Stomach smooth muscle (tissue), 2 donors: ENCODE measurements around the gene TNF.
A peak's percentile ranks its signal among the peaks of the same experiment; 100 is the strongest.

Experiments used
- H3K27ac ChIP-seq: one replicate; pipeline ENCODE4 v1.7.0; 2013; ENCODE audit warnings: mild to moderate bottlenecking, low read length, inconsistent platforms
- H3K27me3 ChIP-seq, 2 donors: one replicate each; pipeline ENCODE4 v1.7.0; 2013; ENCODE audit warnings: low read length in 2 of 2; ENCODE audit not compliant: insufficient read depth in 2 of 2, control insufficient read depth in 1 of 2
- H3K36me3 ChIP-seq, 2 donors: one replicate each; pipeline ENCODE4 v1.7.0; 2013; ENCODE audit warnings: low read length in 2 of 2; ENCODE audit not compliant: control insufficient read depth in 2 of 2, insufficient read depth in 2 of 2
- H3K4me1 ChIP-seq: one replicate; pipeline ENCODE4 v1.7.0; 2013; ENCODE audit warnings: low read length; ENCODE audit not compliant: control insufficient read depth, insufficient read depth
- H3K4me3 ChIP-seq, 2 donors: one replicate each; pipeline ENCODE4 v1.7.0; 2013; ENCODE audit warnings: low read length in 2 of 2
- H3K9ac ChIP-seq, 2 donors: one replicate each; pipeline ENCODE4 v1.7.0; 2013; ENCODE audit warnings: low read length in 2 of 2, mild to moderate bottlenecking in 1 of 2
- H3K9me3 ChIP-seq, 2 donors: one replicate each; pipeline ENCODE4 v1.7.0; 2013; ENCODE audit warnings: low read length in 2 of 2; ENCODE audit not compliant: control insufficient read depth in 2 of 2
- donor health status: healthy.
- donor health status: Pancreatic carcinoma.

TNF gene

GRCh38 chr6:31620586-31621319, 45.4 kb downstream of the TNF start, which contains the start of gene PRRC2A:
Gene PRRC2A (plus strand): TSS chr6:31620715. CDS start chr6:31622790, 2,075 bp downstream.
- no peaks in the 10 kb centered on the region for H3K9me3 ChIP-seq

GRCh38 chr6:31621320-31621939, 46.1 kb downstream of the TNF start:
- Histone ChIP-seq H3K27me3 (no peaks in the 10 kb centered on the region), H3K4me3 (peak overlapping the region; percentile 89 to 91), H3K36me3 (peaks cover 32 to 36% of the 10 kb centered on the region in 2 donors), H3K9me3 (no peaks in the 10 kb centered on the region), H3K9ac (peak overlapping the region; percentile 96 to 100), H3K27ac (peak overlapping the region; percentile 97), H3K4me1 (peaks cover 15% of the 10 kb centered on the region)

More at GRCh38 chr6:31620586-31621319, 45.4 kb downstream of the TNF start, which contains the start of gene PRRC2A:
- peaks cover 15% of the 10 kb centered on the region for H3K4me1 ChIP-seq
- H3K4me3 ChIP-seq = peak within 1 kb of the TSS; percentile 89 to 91
- peak within 1 kb of the TSS; percentile 96 to 100 for H3K9ac ChIP-seq
- H3K27me3 ChIP-seq = no peaks in the 10 kb centered on the region
- peaks cover 25 to 30% of the 10 kb centered on the region in 2 donors for H3K36me3 ChIP-seq
- H3K27ac ChIP-seq = peak within 1 kb of the TSS; percentile 97

- peaks cover 15% of the 10 kb centered on the region for H3K4me1 ChIP-seq
- H3K36me3 ChIP-seq = peaks cover 37 to 42% of the 10 kb centered on the region in 2 donors
- H3K27me3 ChIP-seq = no peaks in the 10 kb centered on the region
- H3K9me3 ChIP-seq = no peaks in the 10 kb centered on the region
- H3K27ac ChIP-seq = peak overlapping the region; percentile 97
- peak overlapping the region; percentile 89 to 91 for H3K4me3 ChIP-seq
- H3K9ac ChIP-seq = peak overlapping the region; percentile 96 to 100
These were observed 46.6 kb downstream of the TNF start for GRCh38 chr6:31621991-31622390.

- Histone ChIP-seq H3K9me3 (no peaks in the 10 kb centered on the region), H3K27me3 (no peaks in the 10 kb centered on the region), H3K36me3 (peaks cover 42 to 49% of the 10 kb centered on the region in 2 donors), H3K9ac (peak overlapping the region in 1 of 2 donors; percentile 100), H3K4me3 (peak overlapping the region; percentile 89 to 91), H3K27ac (no peak overlapping the region), H3K4me1 (peaks cover 15% of the 10 kb centered on the region)
These were observed 47.3 kb downstream of the TNF start for GRCh38 chr6:31622684-31623091.

- Histone ChIP-seq H3K27me3 (no peaks in the 10 kb centered on the region), H3K4me1 (peaks cover 15% of the 10 kb centered on the region), H3K9me3 (no peaks in the 10 kb centered on the region), H3K4me3 (no peak overlapping the region), H3K27ac (no peak overlapping the region), H3K36me3 (peaks cover 55 to 60% of the 10 kb centered on the region in 2 donors), H3K9ac (no peak overlapping the region)
These were observed 48.7 kb downstream of the TNF start for GRCh38 chr6:31624070-31624469.

GRCh38 chr6:31626952-31627351, 51.6 kb downstream of the TNF start:
- H3K27me3 ChIP-seq = no peaks in the 10 kb centered on the region
- no peaks in the 10 kb centered on the region for H3K9me3 ChIP-seq
- no peak overlapping the region for H3K9ac ChIP-seq
- peaks cover 6% of the 10 kb centered on the region for H3K4me1 ChIP-seq
- H3K4me3 ChIP-seq = no peak overlapping the region
- peaks cover 73 to 78% of the 10 kb centered on the region in 2 donors for H3K36me3 ChIP-seq
- no peak overlapping the region for H3K27ac ChIP-seq

- Histone ChIP-seq H3K4me1 (no peaks in the 10 kb centered on the region), H3K27me3 (no peaks in the 10 kb centered on the region), H3K4me3 (no peak overlapping the region), H3K36me3 (peaks cover 73 to 77% of the 10 kb centered on the region in 2 donors), H3K9ac (peak overlapping the region in 1 of 2 donors; percentile 13), H3K9me3 (no peaks in the 10 kb centered on the region), H3K27ac (no peak overlapping the region)
These were observed 52.4 kb downstream of the TNF start for GRCh38 chr6:31627690-31628287.
